Measurements from ENCODE around the gene TRIP13. TPM values are rescaled to one million over a fixed set of nuclear protein-coding genes. Genes with fewer than 3 reads are reported as not detected.

TRIP13 gene
- total RNA-seq, 2 experiments from 2014 or later = 0.47 to 0.66 TPM

DNA sequence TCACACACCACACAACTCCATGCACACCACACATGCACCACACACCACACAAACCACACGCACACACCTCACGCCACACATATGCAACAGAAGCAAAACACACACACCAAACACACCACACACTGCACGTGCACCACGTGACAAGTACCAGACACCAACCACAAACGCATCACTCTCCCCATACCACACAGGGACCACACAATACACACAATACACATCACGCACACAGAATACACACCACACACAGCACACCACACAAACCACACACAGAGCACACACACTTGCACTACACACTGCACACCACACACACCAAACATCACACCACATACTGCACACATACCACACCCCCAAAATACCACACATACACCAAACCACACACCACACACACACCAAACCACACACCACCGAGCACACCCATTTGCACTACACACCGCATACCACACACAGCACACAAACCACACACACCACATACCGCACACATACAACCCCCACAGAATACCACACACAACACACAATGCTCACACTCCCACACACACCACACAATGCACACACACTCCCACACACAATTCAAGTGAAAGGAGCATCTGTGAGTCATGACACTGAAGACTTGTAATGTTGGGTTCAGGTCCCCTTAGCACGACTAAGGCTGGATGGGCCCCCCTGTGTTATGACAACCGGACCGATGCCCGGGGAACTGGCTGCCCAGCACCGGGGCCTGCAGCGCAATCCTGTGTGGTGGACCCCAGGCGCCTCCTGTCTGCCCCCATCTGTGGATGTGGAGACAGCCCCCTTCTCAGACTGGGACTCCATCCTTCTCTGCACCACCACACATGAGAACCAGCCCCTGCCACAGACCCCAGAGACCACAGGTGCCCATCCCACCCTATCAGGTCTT, 35.9 kb upstream of the TRIP13 start:
- CTCF ChIA-PET = no interaction called here
- Histone ChIP-seq H3K36me3 (ENCODE audit: insufficient read depth, low read length) (no peaks in the 10 kb centered on the region), H3K9me3 (ENCODE audit: control insufficient read depth in 1 of 2, insufficient read depth in 1 of 2, low read length in 2 of 2) (peaks cover 0 to 12% of the 10 kb centered on the region in 2 experiments), H3K27me3 (ENCODE audit: control insufficient read depth in 1 of 2, insufficient read depth in 2 of 2, low read length in 2 of 2) (no peaks in the 10 kb centered on the region), H3K4me1 (ENCODE audit: insufficient read depth, low read length) (peaks cover 5% of the 10 kb centered on the region), H3K27ac (ENCODE audit: low read depth in 1 of 2, low read length in 2 of 2) (no peak overlapping the region), H3K4me3 (ENCODE audit: low read length) (no peak overlapping the region)
- DNase-seq (no peak), ATAC-seq (ENCODE audit: poor library complexity) (peak; percentile 21)
- Mint-ChIP-seq H3K36me3 (ENCODE audit: low read depth) (peaks cover 12% of the 10 kb centered on the region), H3K4me1 (ENCODE audit: low read depth) (peaks cover 5% of the 10 kb centered on the region), H3K27ac (no peak overlapping the region), H3K4me3 (no peak overlapping the region), H3K9me3 (no peaks in the 10 kb centered on the region), H3K27me3 (no peaks in the 10 kb centered on the region)
- TF ChIP-seq CTCF (IDR thresholded peaks at IDR 0.05) = no peak
- POLR2A ChIA-PET = no interaction called here
- intact Hi-C loops (cut with DNase I, micrococcal nuclease) = no loop called here

- intact Hi-C loops (cut with DNase I, micrococcal nuclease) = no loop called here
- peaks cover 5% of the 10 kb centered on the region for H3K4me1 ChIP-seq (ENCODE audit: insufficient read depth, low read length)
- H3K27ac ChIP-seq (ENCODE audit: low read depth in 1 of 2, low read length in 2 of 2) = no peak overlapping the region
- POLR2A ChIA-PET = no interaction called here
- Mint-ChIP-seq H3K36me3 (ENCODE audit: low read depth) (peaks cover 17% of the 10 kb centered on the region), H3K9me3 (no peaks in the 10 kb centered on the region), H3K27me3 (no peaks in the 10 kb centered on the region), H3K4me3 (no peak overlapping the region), H3K27ac (peak overlapping the region; percentile 4), H3K4me1 (ENCODE audit: low read depth) (no peaks in the 10 kb centered on the region)
- no peak overlapping the region for H3K4me3 ChIP-seq (ENCODE audit: low read length)
- H3K9me3 ChIP-seq (ENCODE audit: control insufficient read depth in 1 of 2, insufficient read depth in 1 of 2, low read length in 2 of 2) = peaks cover 0 to 12% of the 10 kb centered on the region in 2 experiments
- H3K27me3 ChIP-seq (ENCODE audit: control insufficient read depth in 1 of 2, insufficient read depth in 2 of 2, low read length in 2 of 2) = no peaks in the 10 kb centered on the region
- ATAC-seq (ENCODE audit: poor library complexity) (no peak), DNase-seq (no peak)
- peaks cover 15% of the 10 kb centered on the region for H3K36me3 ChIP-seq (ENCODE audit: insufficient read depth, low read length)
- CTCF ChIA-PET = no interaction called here
- TF ChIP-seq CTCF (IDR thresholded peaks at IDR 0.05) = no peak
Observed at GRCh38 chr5:858726-859125, 34.0 kb upstream of the TRIP13 start.

GRCh38 chr5:859391-859790, 33.3 kb upstream of the TRIP13 start:
- Histone ChIP-seq H3K36me3 (ENCODE audit: insufficient read depth, low read length) (peaks cover 22% of the 10 kb centered on the region), H3K27ac (ENCODE audit: low read depth in 1 of 2, low read length in 2 of 2) (no peak overlapping the region), H3K9me3 (ENCODE audit: control insufficient read depth in 1 of 2, insufficient read depth in 1 of 2, low read length in 2 of 2) (peaks cover 0 to 12% of the 10 kb centered on the region in 2 experiments), H3K4me3 (ENCODE audit: low read length) (no peak overlapping the region), H3K4me1 (ENCODE audit: insufficient read depth, low read length) (peaks cover 5% of the 10 kb centered on the region), H3K27me3 (ENCODE audit: control insufficient read depth in 1 of 2, insufficient read depth in 2 of 2, low read length in 2 of 2) (no peaks in the 10 kb centered on the region)
- no peak overlapping the region for H3K27ac Mint-ChIP-seq
- DNase-seq = no peak
- H3K27me3 Mint-ChIP-seq = no peaks in the 10 kb centered on the region
- CTCF ChIA-PET = no interaction called here
- peaks cover 23% of the 10 kb centered on the region for H3K36me3 Mint-ChIP-seq (ENCODE audit: low read depth)
- TF ChIP-seq CTCF (IDR thresholded peaks at IDR 0.05) = no peak
- ATAC-seq (ENCODE audit: poor library complexity) = no peak
- no peak overlapping the region for H3K4me3 Mint-ChIP-seq
- H3K4me1 Mint-ChIP-seq (ENCODE audit: low read depth) = no peaks in the 10 kb centered on the region
- no peaks in the 10 kb centered on the region for H3K9me3 Mint-ChIP-seq
- POLR2A ChIA-PET = no interaction called here
- intact Hi-C loops (cut with DNase I, micrococcal nuclease) = no loop called here
